B cell (primary cell): Measurements from ENCODE around the gene BROX.

Experiments
- EZH2 ChIP-seq: IDR thresholded peaks from 2 replicates; pipeline ENCODE4 v1.6.1; 2012; ENCODE audit warnings: borderline replicate concordance, low read depth, mild to moderate bottlenecking, moderate library complexity, low read length; ENCODE audit not compliant: insufficient read depth, poor library complexity, severe bottlenecking
- TF ChIP-seq, protein P1 (sequence below): fragments of 200-600 bp; IDR thresholded peaks from one replicate; pipeline ENCODE4 v1.8.0; 2022; ENCODE audit warnings: antibody characterized with exemption, mild to moderate bottlenecking

DNA sequence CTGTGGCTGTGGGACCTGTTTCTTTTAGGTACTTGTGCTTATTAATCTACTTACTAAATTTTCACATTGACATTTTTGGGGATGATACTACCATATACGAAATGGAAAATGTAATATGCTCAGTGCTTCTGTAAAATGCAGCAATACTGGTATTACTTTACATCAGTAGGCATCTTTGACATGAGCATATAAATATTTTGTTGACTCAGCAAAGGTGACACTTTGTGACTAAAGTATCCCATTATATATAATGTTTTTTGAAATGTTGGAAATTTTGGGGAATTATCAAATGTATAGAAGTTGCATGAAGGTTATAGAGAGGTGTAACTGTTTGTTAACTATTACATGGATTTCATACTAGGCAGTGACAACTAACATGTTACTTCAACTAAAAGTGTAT lies 22.4 kb downstream of the BROX start:
- no peak for TF ChIP-seq EZH2
- TF ChIP-seq, protein P1, sequence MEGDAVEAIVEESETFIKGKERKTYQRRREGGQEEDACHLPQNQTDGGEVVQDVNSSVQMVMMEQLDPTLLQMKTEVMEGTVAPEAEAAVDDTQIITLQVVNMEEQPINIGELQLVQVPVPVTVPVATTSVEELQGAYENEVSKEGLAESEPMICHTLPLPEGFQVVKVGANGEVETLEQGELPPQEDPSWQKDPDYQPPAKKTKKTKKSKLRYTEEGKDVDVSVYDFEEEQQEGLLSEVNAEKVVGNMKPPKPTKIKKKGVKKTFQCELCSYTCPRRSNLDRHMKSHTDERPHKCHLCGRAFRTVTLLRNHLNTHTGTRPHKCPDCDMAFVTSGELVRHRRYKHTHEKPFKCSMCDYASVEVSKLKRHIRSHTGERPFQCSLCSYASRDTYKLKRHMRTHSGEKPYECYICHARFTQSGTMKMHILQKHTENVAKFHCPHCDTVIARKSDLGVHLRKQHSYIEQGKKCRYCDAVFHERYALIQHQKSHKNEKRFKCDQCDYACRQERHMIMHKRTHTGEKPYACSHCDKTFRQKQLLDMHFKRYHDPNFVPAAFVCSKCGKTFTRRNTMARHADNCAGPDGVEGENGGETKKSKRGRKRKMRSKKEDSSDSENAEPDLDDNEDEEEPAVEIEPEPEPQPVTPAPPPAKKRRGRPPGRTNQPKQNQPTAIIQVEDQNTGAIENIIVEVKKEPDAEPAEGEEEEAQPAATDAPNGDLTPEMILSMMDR = no peak
